Activated CD4-positive, alpha-beta T cell treated with anti-CD3 and anti-CD28 coated beads, Interleukin-2, amount 50 U/mL, for 4 hours (primary cell): ENCODE data around the gene CHD3.
"Not testable (repeated sequence)": the region's sequence is repeated elsewhere in the genome, so short reads cannot be mapped to it uniquely, and the experiment has no call there.

Experiments
- DNase-seq, 2 experiments: peaks; one replicate each; pipeline ENCODE4 v3.0.0-alpha.2; 2020

The CHD3 gene

GRCh38 chr17:7940034-7940433 lies 51.4 kb downstream of the CHD3 start:
- no peak for DNase-seq

- DNase-seq: no peak
Observed at GRCh38 chr17:7940743-7941142, 52.2 kb downstream of the CHD3 start.

- DNase-seq: no peak
Observed at GRCh38 chr17:7943291-7943690, 54.7 kb downstream of the CHD3 start.

- no peak for DNase-seq
Observed at GRCh38 chr17:7944326-7944725, 55.7 kb downstream of the CHD3 start.

- no peak for DNase-seq
Observed at GRCh38 chr17:7945651-7946050, 57.1 kb downstream of the CHD3 start.

GRCh38 chr17:7946441-7946840 lies 57.9 kb downstream of the CHD3 start:
- no peak for DNase-seq

DNA sequence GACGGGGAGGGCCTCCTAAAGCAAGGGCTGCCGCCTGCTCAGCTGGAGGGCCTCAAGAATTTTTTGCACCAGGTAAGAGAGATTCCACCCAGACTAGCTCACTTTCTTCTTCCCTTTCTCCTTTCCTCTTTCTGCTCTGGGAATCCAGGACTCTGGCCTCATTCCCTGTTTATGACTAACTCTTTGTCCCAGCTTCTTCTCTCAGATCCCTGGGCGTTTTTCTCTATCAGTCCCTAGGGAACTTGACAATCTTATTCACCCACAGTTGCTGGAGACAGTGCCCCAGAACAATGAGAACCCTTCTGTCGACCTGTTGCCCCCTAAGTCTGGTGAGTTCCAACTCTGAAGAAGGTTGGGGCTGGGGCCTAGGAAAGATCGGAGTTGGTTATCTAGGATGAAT lies 59.1 kb downstream of the CHD3 start:
- DNase-seq: no peak

DNA sequence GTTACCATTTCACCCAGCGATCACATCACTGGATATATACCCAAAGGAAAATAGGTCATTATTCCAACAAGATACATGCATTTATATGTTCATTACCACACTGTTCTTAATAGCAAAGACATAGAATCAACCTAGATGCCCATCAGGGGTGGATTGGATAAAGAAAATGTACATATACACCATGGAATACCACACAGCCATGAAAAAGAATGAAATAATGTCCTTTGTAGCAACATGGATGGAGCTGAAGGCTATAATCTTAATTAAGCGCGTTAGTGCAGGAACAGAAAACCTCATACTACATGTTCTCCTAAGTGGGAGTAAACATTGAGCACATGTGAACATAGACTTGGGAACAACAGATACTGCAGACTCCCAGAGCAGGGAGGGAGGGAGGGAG lies 62.0 kb downstream of the CHD3 start:
- DNase-seq: no peak

DNA sequence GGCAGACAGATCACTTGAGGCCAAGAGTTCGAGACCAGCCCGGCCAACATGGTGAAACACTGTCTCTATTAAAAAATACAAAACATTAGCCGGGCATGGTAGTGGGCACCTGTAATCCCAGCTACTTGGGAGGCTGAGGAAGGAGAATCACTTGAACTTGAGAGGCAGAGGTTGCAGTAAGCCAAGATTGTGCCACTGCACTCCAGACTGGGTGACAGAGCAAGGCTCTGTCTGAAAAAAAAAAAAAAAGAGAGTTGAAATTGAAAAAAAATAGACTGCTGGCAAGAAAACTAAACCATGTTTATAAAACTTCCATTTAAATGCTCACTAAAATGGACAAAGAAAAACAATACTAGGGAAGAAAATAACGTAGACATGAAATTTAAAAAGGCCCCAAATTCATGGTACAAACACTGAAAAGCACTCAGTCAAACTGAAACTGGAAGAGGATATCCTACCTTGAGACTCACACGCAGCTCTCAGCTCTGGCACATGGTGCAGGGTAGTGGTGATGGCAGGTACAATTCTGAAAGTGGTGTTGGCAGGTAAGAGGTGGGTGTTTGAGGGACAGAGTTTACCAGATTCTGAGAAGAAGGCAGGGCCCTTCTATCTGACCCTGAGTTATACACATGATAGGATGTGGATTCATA lies 62.7 kb downstream of the CHD3 start:
- DNase-seq: peak in 1 of 2 experiments; percentile 6

DNA sequence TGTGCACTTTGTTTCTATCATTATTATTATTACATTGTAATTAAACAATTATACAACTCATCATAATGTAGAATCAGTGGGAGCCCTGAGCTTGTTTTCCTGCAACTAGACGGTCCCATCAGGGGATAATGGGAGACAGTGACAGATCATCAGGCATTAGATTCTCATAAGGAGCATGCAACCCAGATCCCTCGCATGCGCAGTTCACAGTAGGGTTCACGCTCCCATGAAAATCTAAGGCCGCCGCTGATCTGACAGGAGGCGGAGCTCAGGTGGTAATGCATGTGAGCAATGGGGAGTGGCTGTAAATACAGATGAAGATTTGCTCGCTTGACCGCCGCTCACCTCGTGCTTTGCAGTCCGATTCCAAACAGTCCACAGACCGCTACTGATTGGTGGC lies 64.7 kb downstream of the CHD3 start:
- not testable (repeated sequence) for DNase-seq

DNA sequence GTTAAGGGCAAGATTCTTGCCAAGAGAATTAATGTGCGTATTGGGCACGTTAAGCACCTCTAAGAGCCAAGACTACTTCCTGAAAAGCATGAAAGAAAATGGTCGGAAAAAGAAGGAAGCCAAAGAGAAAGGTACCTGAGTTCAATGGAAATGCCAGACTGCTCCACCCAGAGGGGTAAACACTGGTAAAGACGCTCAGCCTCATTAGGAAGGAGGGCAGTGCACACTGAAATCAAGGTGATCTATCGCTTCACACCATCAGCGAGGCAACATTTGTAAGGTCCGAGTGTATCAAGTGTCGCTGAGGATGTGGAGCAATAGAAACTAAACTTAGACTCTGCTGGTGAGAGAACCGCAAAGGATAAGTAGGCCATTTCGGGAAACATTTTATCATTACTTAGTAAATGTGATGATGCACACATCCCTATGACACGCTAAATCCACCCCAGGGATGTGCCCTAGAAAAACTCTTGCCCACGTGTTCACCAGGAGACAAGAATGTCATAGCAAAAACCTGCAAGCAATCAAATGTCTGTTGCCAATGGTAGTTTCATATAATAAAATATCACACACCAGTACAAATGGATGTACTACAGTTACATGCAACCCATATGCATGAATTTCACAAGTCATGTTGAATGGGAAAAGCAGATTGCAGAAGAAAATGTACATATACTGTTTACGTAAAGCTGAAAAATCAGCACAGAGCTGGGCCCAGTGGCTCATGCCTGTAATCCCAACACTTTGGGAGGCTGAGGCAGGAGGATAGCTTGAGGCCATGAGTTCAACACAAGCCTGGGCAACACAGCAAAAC lies 67.0 kb downstream of the CHD3 start:
- DNase-seq: no peak

DNA sequence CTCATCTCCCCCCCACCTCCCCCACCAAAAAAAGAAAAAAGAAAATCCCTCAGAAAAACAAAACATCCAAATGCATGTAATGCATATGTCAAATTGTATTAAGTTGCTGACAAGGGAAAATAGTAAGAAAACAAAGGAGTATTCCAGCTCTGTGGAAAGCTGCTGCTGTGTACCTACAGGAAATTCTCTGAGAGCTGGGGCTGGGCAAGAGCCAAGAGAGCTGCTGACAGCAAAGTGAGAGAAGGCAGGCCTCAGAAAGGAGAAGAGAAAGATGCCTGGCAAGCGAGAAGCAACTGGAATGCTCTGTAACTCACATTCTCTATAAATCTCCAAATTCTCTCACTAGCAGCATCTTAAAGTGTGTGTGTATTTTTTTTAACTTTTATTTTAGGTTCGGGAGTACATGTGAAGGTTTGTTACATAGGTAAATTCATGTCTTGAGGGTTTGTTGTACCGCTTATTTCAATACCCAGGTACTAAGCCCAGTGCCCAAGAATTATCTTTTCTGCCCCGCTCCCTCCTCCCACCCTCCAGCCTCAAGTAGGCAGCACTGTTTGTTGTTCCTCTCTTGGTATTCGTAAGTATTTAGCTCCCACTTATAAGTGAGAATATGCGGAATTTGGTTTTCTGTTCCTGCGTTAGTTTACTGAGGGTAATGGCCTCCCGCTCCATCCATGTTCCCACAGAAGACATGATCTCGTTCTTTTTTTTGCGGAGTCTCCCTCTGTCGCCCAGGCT lies 67.8 kb downstream of the CHD3 start:
- DNase-seq: no peak

DNA sequence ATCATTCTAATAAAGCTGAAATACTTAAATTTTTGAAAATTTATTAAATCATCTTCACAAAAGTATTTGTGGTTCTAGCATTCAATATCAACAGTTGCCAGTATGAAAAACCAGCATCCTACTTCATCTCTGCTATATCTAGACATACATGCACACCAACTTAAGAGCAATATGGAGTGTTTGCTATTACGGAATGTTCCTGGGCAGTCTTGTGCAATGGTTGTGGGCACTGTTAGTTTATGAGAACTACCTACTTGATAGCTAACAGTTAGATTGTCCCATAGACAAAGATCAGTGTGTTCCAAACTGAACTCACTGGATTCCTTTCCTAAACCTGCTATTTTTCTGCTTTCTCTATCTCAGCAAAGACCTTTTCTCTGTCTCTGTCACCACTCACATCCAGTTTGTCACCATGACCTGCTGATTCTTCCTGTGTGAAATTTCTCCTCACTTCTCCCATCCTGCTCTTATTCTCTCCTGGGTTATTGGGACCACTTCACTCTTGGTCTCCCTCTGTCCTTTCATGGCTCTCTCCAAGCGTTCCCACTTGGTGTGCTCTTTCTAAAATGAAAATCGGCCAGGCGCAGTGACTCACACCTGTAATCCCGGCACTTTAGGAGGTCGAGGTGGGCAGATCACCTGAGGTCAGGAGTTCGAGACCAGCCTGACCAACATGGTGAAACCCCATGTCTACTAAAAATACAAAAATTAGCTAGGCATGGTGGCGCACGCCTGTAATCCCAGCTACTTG lies 71.1 kb downstream of the CHD3 start:
- DNase-seq: no peak

GRCh38 chr17:7961421-7961820 lies 72.8 kb downstream of the CHD3 start:
- DNase-seq: no peak
